ENCODE results near the gene OTUB1.

OTUB1 gene

DNA sequence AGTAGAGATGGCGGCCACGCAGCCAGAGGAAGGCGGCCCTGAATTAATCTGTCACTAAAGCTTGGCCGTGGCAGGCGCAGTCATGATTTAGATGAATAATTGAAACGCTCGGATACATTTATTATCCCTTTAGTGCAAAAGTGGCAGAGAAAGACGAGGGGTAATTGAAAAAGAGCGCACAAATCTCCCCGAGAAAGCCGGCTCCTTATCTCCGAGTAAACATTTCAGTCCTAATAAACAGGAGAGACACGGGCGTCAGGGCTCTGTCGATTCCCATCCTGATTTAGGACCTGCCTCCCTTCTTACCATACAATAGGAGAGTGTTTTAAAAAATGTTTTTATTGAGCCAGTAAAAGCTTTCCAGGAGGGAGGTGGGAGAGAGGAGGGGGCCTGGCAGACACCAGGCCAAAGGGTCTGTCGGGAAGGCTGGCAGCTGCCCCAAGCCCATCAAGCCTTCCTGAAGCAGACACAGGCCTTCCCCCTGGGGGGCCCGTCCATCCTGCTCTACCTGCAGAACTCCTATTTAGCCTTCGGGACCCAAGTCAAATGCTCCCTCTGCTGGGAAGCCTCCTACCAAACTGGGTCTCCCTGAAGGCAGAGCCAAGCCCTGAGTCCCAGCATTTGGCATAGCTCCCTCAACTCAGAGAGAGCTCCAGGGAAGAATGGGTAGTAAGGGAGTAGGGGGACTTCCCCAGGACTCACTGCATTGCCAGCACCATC, 22.8 kb downstream of the OTUB1 start:
- TF ChIP-seq, protein P1, sequence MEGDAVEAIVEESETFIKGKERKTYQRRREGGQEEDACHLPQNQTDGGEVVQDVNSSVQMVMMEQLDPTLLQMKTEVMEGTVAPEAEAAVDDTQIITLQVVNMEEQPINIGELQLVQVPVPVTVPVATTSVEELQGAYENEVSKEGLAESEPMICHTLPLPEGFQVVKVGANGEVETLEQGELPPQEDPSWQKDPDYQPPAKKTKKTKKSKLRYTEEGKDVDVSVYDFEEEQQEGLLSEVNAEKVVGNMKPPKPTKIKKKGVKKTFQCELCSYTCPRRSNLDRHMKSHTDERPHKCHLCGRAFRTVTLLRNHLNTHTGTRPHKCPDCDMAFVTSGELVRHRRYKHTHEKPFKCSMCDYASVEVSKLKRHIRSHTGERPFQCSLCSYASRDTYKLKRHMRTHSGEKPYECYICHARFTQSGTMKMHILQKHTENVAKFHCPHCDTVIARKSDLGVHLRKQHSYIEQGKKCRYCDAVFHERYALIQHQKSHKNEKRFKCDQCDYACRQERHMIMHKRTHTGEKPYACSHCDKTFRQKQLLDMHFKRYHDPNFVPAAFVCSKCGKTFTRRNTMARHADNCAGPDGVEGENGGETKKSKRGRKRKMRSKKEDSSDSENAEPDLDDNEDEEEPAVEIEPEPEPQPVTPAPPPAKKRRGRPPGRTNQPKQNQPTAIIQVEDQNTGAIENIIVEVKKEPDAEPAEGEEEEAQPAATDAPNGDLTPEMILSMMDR (IDR thresholded peaks at IDR 0.05; ENCODE audit: borderline replicate concordance, control extremely low read depth, extremely low read depth, insufficient read depth, missing control alignments), result no peak
- no peak for DNase-seq (ENCODE audit: low spot score)
- in situ Hi-C loops (cut with MboI; ENCODE audit: low sequenced_read_pairs, unreplicated experiment), result no loop called here

DNA sequence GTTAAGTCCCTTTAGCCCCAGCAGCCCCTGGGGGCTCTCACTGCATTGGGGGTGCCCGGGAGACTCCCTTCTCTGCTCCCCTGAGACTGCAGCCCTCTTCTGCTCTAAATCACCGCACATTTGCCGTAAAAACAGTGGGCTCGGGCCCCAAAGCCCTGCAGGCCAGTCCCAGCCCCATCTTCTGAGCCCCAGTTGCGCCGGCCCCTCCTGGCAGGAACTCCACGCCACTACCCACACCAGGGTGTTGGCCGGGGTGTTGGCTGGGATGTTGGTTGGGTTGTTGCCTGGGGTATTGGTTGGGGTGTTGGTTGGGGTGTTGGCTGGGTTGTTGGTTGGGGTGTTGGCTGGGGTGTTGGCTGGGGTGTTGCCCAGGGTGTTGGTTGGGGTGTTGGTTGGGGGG, 23.5 kb downstream of the OTUB1 start:
- in situ Hi-C loops (cut with MboI; ENCODE audit: low sequenced_read_pairs, unreplicated experiment), result no loop called here
- TF ChIP-seq, protein P1 (IDR thresholded peaks at IDR 0.05; ENCODE audit: borderline replicate concordance, control extremely low read depth, extremely low read depth, insufficient read depth, missing control alignments), result no peak
- no peak for DNase-seq (ENCODE audit: low spot score)

DNA sequence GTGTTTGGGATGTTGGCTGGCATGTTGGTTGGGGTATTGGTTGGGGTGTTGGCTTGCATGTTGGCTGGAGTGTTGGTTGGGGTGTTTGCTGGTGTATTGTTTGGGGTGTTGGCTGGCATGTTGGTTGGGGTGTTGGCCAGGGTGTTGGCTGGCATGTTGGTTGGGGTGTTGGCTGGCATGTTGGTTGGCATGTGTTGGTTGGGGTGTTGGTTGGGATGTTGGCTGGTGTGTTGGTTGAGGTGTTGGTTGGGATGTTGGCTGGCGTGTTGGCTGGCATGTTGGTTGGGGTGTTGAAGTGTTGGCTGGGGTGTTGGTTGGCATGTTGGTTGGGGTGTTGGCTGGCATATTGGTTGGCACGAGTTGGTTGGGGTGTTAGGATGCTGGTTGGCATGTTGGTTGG, 24.5 kb downstream of the OTUB1 start:
- in situ Hi-C loops (cut with MboI; ENCODE audit: low sequenced_read_pairs, unreplicated experiment), result no loop called here
- TF ChIP-seq, protein P1 (IDR thresholded peaks at IDR 0.05; ENCODE audit: borderline replicate concordance, control extremely low read depth, extremely low read depth, insufficient read depth, missing control alignments), result no peak
- no peak for DNase-seq (ENCODE audit: low spot score)

DNA sequence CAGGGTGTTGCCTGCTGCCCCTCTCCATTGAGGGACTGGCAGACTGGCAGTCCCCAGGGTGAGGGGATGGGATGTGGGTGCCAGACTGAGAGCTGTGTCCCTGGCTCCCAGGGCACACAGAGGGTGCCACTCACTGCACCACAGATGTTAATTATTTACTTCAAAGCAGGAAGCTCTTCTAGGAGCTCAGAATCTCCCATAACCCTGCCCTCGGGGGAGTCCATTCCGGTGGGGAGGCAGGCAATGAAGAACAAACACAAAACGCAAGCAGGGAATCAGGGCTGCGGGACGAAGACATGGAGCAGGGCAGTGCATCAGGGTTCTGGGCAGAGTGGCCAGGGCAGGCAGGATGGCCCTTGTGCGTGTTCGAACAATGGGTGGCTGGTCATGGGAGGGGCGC, 25.1 kb downstream of the OTUB1 start:
- TF ChIP-seq, protein P1 (IDR thresholded peaks at IDR 0.05; ENCODE audit: borderline replicate concordance, control extremely low read depth, extremely low read depth, insufficient read depth, missing control alignments), result no peak
- in situ Hi-C loops (cut with MboI; ENCODE audit: low sequenced_read_pairs, unreplicated experiment), result no loop called here
- no peak for DNase-seq (ENCODE audit: low spot score)

DNA sequence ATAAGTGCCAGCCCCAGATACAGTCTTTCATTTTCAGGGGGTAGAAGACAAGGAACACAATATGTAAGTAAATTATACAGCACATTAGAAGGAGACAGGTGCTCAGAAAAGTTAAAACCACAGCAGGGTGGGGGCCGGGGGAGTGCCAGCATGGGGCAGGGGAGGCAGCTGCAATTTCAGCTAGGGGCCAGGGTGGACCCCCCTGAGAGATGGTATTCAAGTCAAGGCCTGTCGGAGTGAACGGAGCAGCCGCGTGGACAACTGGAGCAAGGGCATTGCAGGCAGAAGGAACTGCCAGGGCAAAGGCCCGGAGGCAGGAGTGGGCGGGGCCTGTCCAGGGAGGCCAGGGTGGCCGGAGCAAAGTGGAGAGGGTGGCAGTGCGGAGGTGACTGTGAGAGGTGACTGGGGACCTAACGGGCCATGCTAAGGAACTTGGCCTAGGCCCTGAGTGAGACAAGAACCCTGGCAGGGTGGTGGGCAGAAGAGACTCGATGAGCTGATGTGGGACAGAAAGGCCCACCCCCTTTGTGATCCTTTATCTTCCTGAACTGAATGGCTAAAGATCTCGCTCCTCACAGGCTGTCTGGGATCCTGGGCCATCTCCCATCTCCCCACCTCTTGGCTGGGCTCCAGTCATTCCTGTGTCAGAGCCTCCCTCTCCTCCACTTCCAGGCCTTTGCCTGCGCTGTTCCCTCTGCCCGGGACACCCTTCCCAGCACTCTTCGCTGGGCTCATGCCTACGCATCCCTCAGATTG, 27.1 kb downstream of the OTUB1 start:
- in situ Hi-C loops (cut with MboI; ENCODE audit: low sequenced_read_pairs, unreplicated experiment), result no loop called here
- no peak for DNase-seq (ENCODE audit: low spot score)
- TF ChIP-seq, protein P1 (IDR thresholded peaks at IDR 0.05; ENCODE audit: borderline replicate concordance, control extremely low read depth, extremely low read depth, insufficient read depth, missing control alignments), result no peak

DNA sequence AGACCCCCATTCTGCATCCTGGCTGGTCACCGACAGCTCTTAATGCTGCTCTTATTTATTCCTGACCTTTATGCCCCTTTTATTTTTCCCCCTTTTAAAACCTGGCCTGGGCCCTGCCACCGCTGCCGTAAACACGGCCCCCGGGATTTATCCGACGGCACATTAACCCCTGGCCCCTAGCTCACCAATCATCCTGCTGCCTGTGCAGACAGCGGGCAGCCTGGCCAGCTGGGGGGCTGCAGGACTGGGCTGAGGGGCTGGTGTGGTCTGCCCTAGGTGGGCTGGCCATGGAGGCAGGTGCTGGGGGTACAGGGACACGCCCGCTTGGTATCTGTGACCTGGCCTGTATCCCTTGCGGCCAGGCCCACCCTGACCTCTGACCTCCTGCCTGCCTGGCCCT, 28.1 kb downstream of the OTUB1 start:
- no peak for DNase-seq (ENCODE audit: low spot score)
- in situ Hi-C loops (cut with MboI; ENCODE audit: low sequenced_read_pairs, unreplicated experiment), result no loop called here
- TF ChIP-seq, protein P1 (IDR thresholded peaks at IDR 0.05; ENCODE audit: borderline replicate concordance, control extremely low read depth, extremely low read depth, insufficient read depth, missing control alignments), result no peak

Measured in GM13976 (cell line).